C4-2B (cell line): ENCODE measurements around the gene ATP8B3.

Source experiments
- ZFX ChIP-seq: fragments of 450-650 bp; IDR thresholded peaks from 2 replicates; pipeline ENCODE4 v1.6.1; 2017
- TF ChIP-seq, protein P1 (sequence below): fragments of 450-650 bp; conservative IDR thresholded peaks from 2 replicates; pipeline ENCODE4 v1.5.1; 2017; ENCODE audit warnings: mild to moderate bottlenecking

DNA sequence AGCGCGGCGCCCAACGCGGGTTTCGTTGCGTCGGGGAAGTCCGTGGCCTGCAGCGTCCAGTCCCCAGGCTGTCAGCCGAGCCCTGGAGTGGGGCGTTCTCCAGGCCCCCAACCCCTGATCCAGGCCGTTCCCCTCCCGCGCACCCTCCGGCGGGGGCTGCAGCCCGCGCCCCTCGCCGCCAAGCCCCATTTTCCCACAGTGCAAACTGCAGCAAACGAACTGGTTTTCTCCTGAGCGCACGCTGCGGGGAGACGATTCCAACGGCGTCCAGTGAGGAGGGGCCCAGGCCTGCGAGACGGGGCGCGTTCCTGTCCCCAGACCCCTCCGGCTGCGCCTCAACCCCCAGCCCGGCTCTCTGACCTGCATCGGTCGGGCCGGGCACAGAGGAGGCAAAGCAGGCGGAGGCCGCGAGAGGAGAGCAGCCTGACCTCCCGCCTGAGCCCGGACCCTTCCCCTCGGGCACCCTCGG is 63.2 kb downstream of the ATP8B3 start:
- TF ChIP-seq, protein P1, sequence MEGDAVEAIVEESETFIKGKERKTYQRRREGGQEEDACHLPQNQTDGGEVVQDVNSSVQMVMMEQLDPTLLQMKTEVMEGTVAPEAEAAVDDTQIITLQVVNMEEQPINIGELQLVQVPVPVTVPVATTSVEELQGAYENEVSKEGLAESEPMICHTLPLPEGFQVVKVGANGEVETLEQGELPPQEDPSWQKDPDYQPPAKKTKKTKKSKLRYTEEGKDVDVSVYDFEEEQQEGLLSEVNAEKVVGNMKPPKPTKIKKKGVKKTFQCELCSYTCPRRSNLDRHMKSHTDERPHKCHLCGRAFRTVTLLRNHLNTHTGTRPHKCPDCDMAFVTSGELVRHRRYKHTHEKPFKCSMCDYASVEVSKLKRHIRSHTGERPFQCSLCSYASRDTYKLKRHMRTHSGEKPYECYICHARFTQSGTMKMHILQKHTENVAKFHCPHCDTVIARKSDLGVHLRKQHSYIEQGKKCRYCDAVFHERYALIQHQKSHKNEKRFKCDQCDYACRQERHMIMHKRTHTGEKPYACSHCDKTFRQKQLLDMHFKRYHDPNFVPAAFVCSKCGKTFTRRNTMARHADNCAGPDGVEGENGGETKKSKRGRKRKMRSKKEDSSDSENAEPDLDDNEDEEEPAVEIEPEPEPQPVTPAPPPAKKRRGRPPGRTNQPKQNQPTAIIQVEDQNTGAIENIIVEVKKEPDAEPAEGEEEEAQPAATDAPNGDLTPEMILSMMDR, result no peak
- TF ChIP-seq ZFX, result no peak
